GM19395 (cell line): Measurements from ENCODE around the gene WDPCP.
A peak's percentile ranks its signal among the peaks of the same experiment; 100 is the strongest.
"Not testable (repeated sequence)": the region's sequence is repeated elsewhere in the genome, so short reads cannot be mapped to it uniquely, and the experiment has no call there.

ENCODE experiments used
- ATAC-seq: cut with Tn5 transposase; IDR thresholded peaks from one replicate; pipeline ENCODE4 v1.9.1; 2021; ENCODE audit warnings: mild to moderate bottlenecking, moderate library complexity; ENCODE audit not compliant: unreplicated experiment

Gene WDPCP

DNA sequence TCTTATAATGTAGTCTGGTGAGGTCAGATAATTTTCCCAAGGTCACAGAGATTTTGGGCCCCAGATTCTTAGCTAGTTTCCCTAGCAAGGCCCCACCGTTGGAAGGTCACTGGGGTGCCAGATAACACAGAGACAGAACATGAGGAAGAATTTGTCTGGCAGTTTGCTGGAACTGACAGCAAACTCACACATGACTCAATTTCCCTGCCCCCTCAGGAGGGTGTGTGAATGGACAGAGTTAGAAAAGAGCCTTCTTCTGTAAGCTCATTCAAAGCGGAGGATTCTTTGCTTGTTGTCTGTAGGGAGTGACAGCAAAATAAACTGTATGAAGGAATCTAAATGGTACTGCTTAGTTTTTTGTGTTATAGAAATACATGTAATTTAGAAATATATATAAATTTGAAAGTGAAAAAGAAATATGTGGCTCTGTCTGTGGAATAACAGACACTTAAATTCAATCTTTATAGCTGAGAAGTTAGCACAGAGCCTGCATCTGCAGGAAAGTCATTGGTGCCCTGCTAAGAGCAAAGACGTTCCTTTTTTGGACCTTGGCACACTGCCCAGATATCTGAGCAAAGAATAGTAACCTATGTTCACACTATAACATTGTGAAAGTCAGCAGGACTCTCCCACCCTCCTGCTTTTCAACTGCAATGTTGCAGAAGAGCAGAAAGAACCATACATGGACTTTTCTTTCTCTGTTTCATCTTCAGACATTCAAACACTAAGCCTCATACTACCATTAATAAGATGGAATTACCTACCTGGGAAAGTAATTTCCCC is 2.5 kb upstream of the WDPCP start:
- no peak for ATAC-seq

DNA sequence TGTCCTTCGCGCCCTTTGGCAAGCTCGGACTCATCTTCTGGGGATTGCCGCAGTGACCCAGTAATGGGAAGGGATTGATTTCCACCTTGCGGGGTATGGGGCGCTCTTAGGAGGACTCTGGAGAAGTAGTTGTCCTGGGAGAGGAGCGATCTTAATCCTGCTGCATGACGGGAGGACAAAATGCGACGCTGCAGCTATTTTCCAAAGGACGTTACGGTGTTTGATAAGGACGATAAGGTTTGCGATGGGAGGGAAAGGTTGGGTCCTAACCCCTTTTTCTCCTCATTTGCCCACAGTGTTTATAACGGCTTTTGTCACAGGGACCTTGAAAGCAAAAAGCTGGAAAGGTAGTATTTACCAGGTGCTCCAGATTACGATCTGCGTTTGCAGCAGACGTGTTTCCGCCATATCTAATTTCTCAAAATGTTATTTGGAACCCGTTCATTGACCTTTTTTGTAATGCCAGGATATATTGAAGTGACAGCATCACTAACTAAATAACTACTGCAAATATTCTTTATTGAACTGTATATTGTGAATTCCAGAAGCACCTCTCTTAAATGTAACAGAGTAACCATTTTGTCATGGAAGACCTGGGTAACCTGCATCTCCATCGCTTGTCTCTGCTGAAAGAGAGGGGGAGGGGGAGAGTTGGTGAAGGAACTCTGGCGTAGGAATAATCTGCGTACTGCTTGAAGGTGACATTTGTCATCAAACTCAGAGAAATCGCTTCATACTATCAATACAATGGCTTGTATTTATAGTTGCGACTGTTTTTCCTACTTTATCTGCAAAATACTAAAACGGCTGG is 1.1 kb upstream of the WDPCP start:
- ATAC-seq: peak; percentile 9

GRCh38 chr2:63587814-63588384 is 378 bp downstream of the WDPCP start:
- no peak for ATAC-seq

- no peak for ATAC-seq
Measured at GRCh38 chr2:63582873-63583272, 5.4 kb downstream of the WDPCP start.

DNA sequence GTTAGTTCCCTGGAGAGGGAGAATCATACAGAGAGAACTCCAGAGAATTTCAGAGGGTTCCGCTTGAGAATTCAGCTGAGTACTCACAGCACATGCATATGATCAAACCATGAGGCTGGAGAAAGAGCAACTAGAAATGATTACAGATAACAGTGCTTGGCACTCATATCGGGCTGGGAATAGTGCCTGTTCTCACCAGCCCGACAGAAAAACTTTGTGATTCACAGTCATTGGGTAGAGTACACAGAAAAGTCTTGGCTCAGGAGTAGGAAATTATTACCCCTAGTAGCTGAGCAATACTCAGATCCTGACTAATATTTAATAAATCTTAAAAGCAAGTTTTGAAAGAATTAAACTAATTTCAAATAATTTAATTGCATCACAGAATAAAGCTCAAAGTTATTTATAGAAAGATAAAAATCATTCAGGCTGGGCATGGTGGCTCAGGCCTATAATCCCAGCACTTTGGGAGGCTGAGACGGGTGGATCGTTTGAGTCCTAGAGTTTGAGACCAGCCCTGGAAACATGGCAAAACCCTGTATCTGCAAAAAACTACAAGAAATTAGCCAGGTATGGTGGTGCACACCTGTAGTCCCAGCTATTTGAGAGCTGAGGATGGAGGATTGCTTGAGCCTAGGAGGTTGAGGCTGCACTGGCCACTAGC is 6.8 kb downstream of the WDPCP start:
- no peak for ATAC-seq

DNA sequence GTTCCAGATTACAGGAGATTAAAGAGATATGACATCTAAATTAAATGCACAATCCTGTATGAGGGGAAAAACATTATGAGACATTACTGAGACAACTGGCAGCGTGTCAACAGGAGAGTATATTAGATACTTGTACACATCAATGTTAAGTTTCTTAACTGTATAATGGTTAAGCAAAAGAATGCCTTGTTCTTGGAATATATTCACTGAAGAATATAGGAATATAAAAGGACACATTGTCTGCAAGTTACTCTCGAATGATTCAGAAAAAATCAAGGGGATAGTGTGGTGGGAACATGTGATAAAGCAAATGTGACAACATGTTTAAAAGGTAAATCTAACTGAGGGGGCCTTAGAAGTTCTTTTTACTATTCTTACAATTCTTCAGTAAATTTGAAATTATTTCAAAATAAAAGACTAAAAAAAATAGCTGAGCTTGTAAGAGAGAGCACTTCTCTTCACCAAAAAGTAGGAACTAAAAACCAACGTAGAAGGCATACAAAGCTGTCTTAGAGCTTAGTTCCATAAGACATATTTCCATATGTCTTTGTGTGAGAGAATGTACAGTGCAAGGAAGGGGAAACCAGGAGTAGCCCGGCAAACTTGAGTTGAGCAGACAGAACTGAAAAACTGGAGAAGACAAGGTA is 7.5 kb downstream of the WDPCP start:
- no peak for ATAC-seq

DNA sequence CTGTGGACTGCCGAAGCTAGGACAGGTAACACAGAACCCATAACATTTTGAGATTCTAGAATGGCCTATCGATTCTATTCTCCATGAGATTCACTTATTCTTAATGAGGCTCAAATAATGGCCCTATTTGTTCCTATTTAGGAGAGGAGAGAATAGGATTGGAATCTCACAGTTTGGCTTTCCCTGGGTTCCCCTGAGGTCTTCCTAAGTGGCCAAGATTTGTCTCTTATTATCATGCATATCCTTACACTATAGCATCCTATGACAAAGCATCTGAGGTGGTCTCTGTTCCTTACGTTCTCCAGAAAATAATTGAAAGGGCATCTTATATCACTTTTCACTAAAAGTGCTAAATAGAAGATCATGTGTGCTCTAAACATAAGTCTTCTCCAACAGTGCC is 9.5 kb downstream of the WDPCP start:
- no peak for ATAC-seq

GRCh38 chr2:63576546-63576945 is 11.7 kb downstream of the WDPCP start:
- no peak for ATAC-seq

GRCh38 chr2:63573726-63574345 is 14.4 kb downstream of the WDPCP start:
- not testable (repeated sequence) for ATAC-seq

- not testable (repeated sequence) for ATAC-seq
Measured at GRCh38 chr2:63573026-63573425, 15.3 kb downstream of the WDPCP start.

DNA sequence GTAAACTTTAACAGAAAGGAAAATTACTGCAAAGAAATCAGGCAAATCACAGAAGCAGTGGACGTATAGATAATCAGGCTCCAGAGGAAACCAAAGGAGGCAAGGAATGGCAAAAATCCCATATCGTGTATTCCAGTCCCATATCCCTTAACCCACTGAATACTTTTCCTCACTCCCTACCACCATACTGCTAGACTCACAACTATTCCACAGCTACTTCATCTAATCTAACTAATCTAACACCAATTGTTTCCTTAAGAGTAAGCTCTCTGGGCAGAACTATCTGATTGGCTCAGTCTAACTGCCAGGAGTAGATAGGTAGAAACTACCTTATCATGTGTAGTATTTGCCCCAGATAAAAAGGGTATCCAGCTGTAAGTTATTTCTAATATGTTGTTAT is 16.3 kb downstream of the WDPCP start:
- ATAC-seq: no peak

DNA sequence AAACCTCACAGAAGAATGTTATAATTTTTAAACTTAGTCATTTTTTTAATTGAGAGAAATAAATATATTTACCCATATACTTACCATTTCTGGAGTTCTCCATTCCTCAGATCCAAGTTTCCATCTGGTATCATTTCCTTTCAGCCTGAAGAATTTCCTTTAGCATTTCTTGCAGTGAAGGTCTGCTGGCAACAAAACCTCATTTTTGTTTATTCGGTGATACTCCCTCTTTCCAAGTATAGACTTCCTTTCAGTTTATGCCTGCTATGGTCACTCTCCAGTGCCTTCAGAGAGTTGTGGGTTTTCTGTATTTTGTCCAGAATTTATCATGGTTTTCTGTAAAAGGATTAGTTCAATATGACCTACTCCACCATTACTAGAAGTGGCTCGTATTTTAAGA is 17.0 kb downstream of the WDPCP start:
- no peak for ATAC-seq

- ATAC-seq: peak; percentile 93
Measured at GRCh38 chr2:63569740-63570139, 18.5 kb downstream of the WDPCP start.

GRCh38 chr2:63562751-63563150 is 25.5 kb downstream of the WDPCP start:
- no peak for ATAC-seq

- ATAC-seq: not testable (repeated sequence)
Measured at GRCh38 chr2:63558922-63559321, 29.4 kb downstream of the WDPCP start.

- not testable (repeated sequence) for ATAC-seq
Measured at GRCh38 chr2:63557819-63558218, 30.5 kb downstream of the WDPCP start.

DNA sequence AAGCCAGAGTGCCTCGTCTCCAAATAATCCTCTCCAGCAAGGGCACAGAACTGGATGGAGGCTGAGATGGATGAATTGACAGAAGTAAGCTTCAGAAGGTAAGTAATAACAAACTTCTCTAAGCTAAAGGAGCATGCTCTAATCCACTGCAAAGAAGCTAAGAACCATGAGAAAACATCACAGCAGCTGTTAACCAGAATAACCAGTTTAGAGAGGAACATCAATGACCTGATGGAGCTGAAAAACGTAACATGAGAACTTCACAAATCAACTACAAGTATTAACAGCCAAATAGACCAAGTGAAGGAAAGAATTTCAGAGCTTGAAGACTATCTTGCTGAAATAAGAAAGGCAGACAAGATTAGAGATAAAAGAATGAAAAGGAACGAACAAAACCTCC is 32.3 kb downstream of the WDPCP start:
- no peak for ATAC-seq

DNA sequence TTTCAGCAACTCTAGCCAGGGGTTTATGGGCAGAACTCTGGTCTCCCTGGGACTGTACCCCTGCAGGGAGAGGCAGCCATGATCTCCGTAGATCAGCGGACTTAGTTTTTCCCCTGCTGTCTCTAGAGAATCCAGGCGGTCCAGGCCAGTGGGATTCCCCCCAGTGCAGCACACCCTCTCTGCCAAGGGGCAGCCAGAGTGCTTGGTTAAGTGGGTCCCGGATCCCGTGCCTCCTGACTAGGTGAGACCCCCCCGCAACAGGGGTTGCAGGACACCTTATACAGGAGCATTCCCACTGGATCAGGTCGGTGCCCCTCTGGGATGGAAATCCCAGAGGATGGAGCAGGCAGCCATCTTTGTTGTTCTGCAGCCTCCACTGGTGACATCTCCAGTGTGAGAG is 33.0 kb downstream of the WDPCP start:
- no peak for ATAC-seq

DNA sequence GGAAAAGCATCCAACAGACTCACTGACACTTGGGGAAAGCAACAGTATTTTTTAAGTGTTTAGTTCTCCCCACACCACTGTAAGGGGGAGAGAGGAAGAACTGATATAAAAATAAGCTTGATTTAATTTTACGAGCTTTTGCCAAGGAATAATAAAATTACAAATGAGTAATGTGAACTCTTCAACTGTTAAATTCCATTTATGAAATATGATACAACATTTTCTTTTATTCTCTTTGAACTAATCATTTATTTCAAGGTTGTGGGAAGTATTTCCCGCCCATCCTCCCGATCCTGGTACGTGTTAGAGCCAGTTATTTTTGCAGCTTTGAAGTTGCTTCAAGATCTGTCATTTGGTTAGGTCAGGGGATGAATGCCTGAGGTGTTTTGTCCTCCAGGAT is 35.2 kb downstream of the WDPCP start:
- ATAC-seq: no peak

- ATAC-seq: no peak
Measured at GRCh38 chr2:63545023-63545422, 43.3 kb downstream of the WDPCP start.
